Heart left ventricle (tissue), 16 donors: ENCODE results near the gene CCDC7. TPM values are rescaled to one million over a fixed set of nuclear protein-coding genes. Genes with fewer than 3 reads are reported as not detected.
"Not testable (repeated sequence)": the region's sequence is repeated elsewhere in the genome, so short reads cannot be mapped to it uniquely, and the experiment has no call there.

Source experiments
- ATAC-seq, 4 donors: fragments of 200-7000 bp; cut with Tn5 transposase; one replicate each; pipeline ENCODE4 v1.9.1; 2020 to 2022; ENCODE audit warnings: moderate library complexity in 4 of 4, mild to moderate bottlenecking in 3 of 4, moderate number of reproducible peaks in 1 of 4
- DNase-seq, 5 donors: peaks; one replicate each; pipeline ENCODE4 v3.0.0-alpha.2; 2020
- H3K27ac ChIP-seq, 12 donors: fragments of 200-600 bp; sonication (generic) in 4 of 12; one replicate each; pipeline versions ENCODE4 v1.5.0 to v1.8.0; 2016 to 2022; ENCODE audit warnings: mild to moderate bottlenecking in 2 of 12
- H3K27me3 ChIP-seq, 9 donors: fragments of 200-600 bp; sonication (generic) in 2 of 9; one replicate each; pipeline versions ENCODE4 v1.5.1 to v1.8.0; 2016 to 2022; ENCODE audit warnings: mild to moderate bottlenecking in 3 of 9
- H3K36me3 ChIP-seq, 9 donors: fragments of 200-600 bp; sonication (generic) in 2 of 9; one replicate each; pipeline versions ENCODE4 v1.5.0 to v1.8.0; 2018 to 2022; ENCODE audit warnings: mild to moderate bottlenecking in 2 of 9
- H3K4me1 ChIP-seq, 12 donors: fragments of 200-600 bp; sonication (generic) in 4 of 12; one replicate each; pipeline versions ENCODE4 v1.5.0 to v1.8.0; 2016 to 2022; ENCODE audit warnings: mild to moderate bottlenecking in 3 of 12
- H3K4me3 ChIP-seq, 12 donors: fragments of 200-600 bp; sonication (generic) in 4 of 12; one replicate each; pipeline versions ENCODE4 v1.5.0 to v1.8.0; 2017 to 2022; ENCODE audit warnings: mild to moderate bottlenecking in 9 of 12, moderate library complexity in 4 of 12
- H3K9me3 ChIP-seq, 12 donors: fragments of 200-600 bp; sonication (generic) in 4 of 12; one replicate each; pipeline versions ENCODE4 v1.5.0 to v1.8.0; 2016 to 2022; ENCODE audit warnings: mild to moderate bottlenecking in 1 of 12
- POLR2A ChIP-seq, 2 donors: fragments of 450-650 bp; IDR thresholded peaks; one replicate each; pipeline ENCODE4 v1.6.1; 2017; ENCODE audit warnings: antibody characterized with exemption in 2 of 2, mild to moderate bottlenecking in 2 of 2, moderate library complexity in 2 of 2
- WGBS, 4 donors: extraction: QIAGEN DNeasy Blood & Tissue Kit in 2 of 4; methylation state at CpG; one replicate each; pipeline versions ENCODE4 v1.1.5 to v1.1.7; 2013 to 2018; 5-methylcytosine and 5-hydroxymethylcytosine counted together
- intact Hi-C, 10 donors: fragments of 100-400 bp; cut with DNase I; formaldehyde crosslinking; loops; one replicate each; pipeline versions ENCODE4 v1.11.1 to v1.14.2; 2022
- polyA plus RNA-seq, 2 donors: library from polyadenylated mRNA; stranded (reverse); fragments of 200-250 nt; gene quantifications; one replicate each; pipeline ENCODE4 v1.2.3, GENCODE V29; 2013
- total RNA-seq, 9 donors: library from RNA; depleted of rRNA in 2 of 9; stranded (reverse); fragments of >200 nt in 2 of 9; fragmentation: NEBNext Ultra II Directional in 3 of 9; extraction: Animal tissue kit (Norgen Biotek cat#: 25700) in 3 of 9; gene quantifications; one replicate each; pipeline versions ENCODE4 v1.1.0 to v1.2.4, GENCODE V29; 2016 to 2023
- TF ChIP-seq, protein P1 (sequence below), 12 donors: fragments of 200-600 bp; sonication (generic) in 4 of 12; IDR thresholded peaks; one replicate each; pipeline versions ENCODE4 v1.5.0 to v1.8.0; 2018 to 2022; ENCODE audit warnings: antibody characterized with exemption in 12 of 12, mild to moderate bottlenecking in 5 of 12
- donor health status: ischemic (EF 13 %, LVEDD 7.1; RV severe dilation, severe dysfunction).
- donor health status: healthy with polysubstance abuse.
- donor health status: DM: no; HTN: yes; CAD: no.
- donor health status: DM: no; HTN: no; CAD: no.
- donor health status: ischemic (EF 25% LVEDD 6.9; RV normal size, moderate dysfunction).
- donor health status: ischemic (EF 25% LVEDD 5.7; RV mildly dilated, moderate dysfunction).
- donor health status: healthy.
- donor health status: DM: yes; HTN: yes; CAD: no.
- donor health status: ischemic (EF 35%, LVEDD 5.7; RV mildly dilated, moderate dysfunction).
- donor health status: nonischemic (EF 11% LVEDD 7.7; RV severe dilation, severe dysfunction).
- donor health status: DM: yes; HTN: yes; CAD: no.
- donor health status: PGD.
- donor health status: ischemic (EF 29% LVEDD 5.4; RV normal size, mild dysfunction).
- donor health status: nonischemic (EF 23%, LVEDD 6.1; RV moderate dilation, normal function).

The CCDC7 gene
- total and polyA plus RNA-seq, 11 donors, result 1.5 to 41.3 (median 22.4) TPM

DNA sequence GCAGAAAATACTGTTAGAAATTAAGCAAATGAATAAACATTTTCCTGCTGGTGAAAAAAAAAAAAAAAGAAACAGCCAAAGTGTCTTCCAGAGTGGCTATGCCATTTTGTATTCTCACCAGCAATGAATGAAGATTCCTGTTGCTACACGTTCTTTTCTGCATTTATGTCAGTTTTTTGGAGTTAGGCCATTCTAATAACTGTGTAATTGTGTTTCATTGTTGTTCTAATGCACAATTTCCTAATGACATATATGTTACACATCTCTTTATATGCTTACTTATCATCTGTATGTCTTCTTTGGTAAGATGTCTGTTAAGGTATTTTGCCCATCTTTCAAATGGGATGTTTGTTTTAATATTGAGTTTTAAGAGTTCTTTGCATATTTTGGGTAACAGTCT, 298.4 kb downstream of the CCDC7 start:
- Histone ChIP-seq H3K4me3 (no peak overlapping the region), H3K36me3 (peaks cover 0 to 7% (median 4%) of the 10 kb centered on the region in 9 donors), H3K27me3 (no peaks in the 10 kb centered on the region), H3K9me3 (peaks cover 0 to 16% (median 0%) of the 10 kb centered on the region in 12 donors), H3K4me1 (no peaks in the 10 kb centered on the region), H3K27ac (no peak overlapping the region)
- intact Hi-C loops, result no loop called here
- ATAC-seq (no peak), DNase-seq (no peak)
- TF ChIP-seq, protein P1, sequence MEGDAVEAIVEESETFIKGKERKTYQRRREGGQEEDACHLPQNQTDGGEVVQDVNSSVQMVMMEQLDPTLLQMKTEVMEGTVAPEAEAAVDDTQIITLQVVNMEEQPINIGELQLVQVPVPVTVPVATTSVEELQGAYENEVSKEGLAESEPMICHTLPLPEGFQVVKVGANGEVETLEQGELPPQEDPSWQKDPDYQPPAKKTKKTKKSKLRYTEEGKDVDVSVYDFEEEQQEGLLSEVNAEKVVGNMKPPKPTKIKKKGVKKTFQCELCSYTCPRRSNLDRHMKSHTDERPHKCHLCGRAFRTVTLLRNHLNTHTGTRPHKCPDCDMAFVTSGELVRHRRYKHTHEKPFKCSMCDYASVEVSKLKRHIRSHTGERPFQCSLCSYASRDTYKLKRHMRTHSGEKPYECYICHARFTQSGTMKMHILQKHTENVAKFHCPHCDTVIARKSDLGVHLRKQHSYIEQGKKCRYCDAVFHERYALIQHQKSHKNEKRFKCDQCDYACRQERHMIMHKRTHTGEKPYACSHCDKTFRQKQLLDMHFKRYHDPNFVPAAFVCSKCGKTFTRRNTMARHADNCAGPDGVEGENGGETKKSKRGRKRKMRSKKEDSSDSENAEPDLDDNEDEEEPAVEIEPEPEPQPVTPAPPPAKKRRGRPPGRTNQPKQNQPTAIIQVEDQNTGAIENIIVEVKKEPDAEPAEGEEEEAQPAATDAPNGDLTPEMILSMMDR (IDR thresholded peaks at IDR 0.05), result no peak
- WGBS, 4 donors, result 71 to 79% (median 77%) methylated on average over 1 of the region's 1 CpG

DNA sequence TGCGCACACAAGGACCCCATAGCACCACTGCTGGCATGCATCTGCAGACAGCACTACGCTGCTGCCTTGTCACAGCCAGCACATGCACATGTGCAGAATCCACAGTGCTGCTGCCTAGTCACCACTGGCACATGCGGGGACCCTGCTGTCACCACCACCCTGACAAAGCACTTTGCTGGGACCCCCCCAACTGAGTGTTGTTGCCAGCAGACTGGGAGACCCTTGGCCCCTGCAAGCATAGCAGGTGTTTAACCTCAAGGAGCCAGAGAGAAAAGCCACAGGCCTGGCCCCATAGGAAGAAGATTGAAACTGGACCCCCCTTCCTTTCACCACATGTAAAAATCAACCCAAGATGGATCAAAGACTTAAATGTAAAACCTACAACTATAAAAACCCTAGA, 300.9 kb downstream of the CCDC7 start:
- ATAC-seq (no peak), DNase-seq (peak in 1 of 5 donors; percentile 35)
- no peaks in the 10 kb centered on the region for H3K27me3 ChIP-seq
- no peaks in the 10 kb centered on the region for H3K4me1 ChIP-seq
- intact Hi-C loops, result no loop called here
- TF ChIP-seq POLR2A (IDR thresholded peaks at IDR 0.05), result no peak
- TF ChIP-seq, protein P1 (IDR thresholded peaks at IDR 0.05), result no peak
- H3K36me3 ChIP-seq, result peaks cover 0 to 7% (median 4%) of the 10 kb centered on the region in 9 donors
- H3K4me3 ChIP-seq, result no peak overlapping the region
- peaks cover 0 to 15% (median 0%) of the 10 kb centered on the region in 12 donors for H3K9me3 ChIP-seq
- WGBS, 4 donors, result 60 to 97% (median 92%) methylated on average over 3 of the region's 3 CpGs
- H3K27ac ChIP-seq, result no peak overlapping the region

DNA sequence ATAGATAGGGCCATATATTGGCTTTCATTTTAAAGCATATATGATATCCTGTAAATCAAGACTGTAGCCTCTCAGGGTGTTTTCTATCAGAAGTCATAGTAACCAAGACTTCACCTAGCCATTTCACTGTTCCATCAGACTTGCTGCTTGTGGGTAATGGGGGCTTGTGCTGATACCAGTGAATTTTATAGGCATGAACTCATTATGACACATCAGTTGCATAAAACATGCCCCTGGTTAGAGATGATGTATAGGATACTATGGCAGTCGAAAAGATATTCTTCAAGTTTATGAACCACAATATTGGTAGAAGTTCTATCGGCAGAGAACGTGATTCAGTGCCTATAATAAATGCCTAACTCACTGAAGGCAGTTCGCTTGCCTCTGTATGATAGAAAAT, 305.6 kb downstream of the CCDC7 start:
- no peak overlapping the region for H3K27ac ChIP-seq
- intact Hi-C loops, result no loop called here
- ATAC-seq (no peak), DNase-seq (no peak)
- no peaks in the 10 kb centered on the region for H3K27me3 ChIP-seq
- no peak overlapping the region for H3K4me3 ChIP-seq
- WGBS, 4 donors, result 63 to 82% (median 67%) methylated on average over 4 of the region's 4 CpGs
- H3K9me3 ChIP-seq, result peaks cover 0 to 19% (median 0%) of the 10 kb centered on the region in 12 donors
- H3K36me3 ChIP-seq, result peaks cover 0 to 4% (median 0%) of the 10 kb centered on the region in 9 donors
- H3K4me1 ChIP-seq, result no peaks in the 10 kb centered on the region
- TF ChIP-seq, protein P1 (IDR thresholded peaks at IDR 0.05), result no peak
- no peak for TF ChIP-seq POLR2A (IDR thresholded peaks at IDR 0.05)

DNA sequence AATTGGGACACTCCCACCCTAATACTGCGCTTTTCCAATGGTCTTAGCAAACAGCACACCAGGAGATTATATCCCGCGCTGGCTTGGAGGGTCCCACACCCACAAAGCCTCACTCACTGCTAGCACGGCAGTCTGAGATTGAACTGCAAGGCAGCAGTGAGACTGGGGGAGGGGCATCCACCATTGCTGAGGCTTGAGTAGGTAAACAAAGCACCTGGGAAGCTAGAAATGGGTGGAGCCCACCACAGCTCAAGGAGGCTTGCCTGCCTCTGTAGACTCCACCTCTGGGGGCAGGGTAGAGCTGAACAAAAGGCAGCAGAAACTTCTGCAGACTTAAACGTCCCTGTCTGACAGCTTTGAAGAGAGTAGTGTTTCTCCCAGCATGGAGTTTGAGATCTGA, 309.0 kb downstream of the CCDC7 start:
- H3K4me3 ChIP-seq, H3K4me1 ChIP-seq, H3K36me3 ChIP-seq, H3K27ac ChIP-seq, ATAC-seq, H3K27me3 ChIP-seq, intact Hi-C loops, DNase-seq: not testable (repeated sequence)
- peaks cover 0 to 24% (median 0%) of the 10 kb centered on the region in 12 donors for H3K9me3 ChIP-seq
- 66 to 92% (median 88%) methylated on average over 5 of the region's 5 CpGs for WGBS, 4 donors

DNA sequence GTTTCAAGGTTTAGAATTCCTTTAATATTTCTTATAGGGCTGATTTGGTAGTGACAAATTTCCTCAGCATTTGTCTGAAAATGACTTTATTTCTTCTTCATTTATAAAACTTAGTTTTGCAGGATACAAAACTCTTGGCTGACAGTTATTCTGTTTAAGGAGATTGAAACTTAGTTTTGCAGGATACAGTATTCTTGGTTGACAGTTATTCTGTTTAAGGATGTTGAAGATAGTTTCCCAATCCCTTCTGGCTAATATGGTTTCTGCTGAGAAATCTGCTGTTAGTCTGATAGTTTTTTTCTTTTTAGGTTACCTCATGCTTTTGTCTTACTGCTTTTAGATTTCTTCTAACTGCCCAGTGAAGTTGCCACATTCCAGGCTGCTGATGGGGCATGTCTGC, 325.3 kb downstream of the CCDC7 start:
- TF ChIP-seq POLR2A (IDR thresholded peaks at IDR 0.05), result no peak
- TF ChIP-seq, protein P1 (IDR thresholded peaks at IDR 0.05), result no peak
- ATAC-seq (no peak), DNase-seq (no peak)
- Histone ChIP-seq H3K27ac (no peak overlapping the region), H3K4me3 (no peak overlapping the region), H3K36me3 (no peaks in the 10 kb centered on the region), H3K27me3 (no peaks in the 10 kb centered on the region), H3K9me3 (peaks cover 0 to 73% (median 27%) of the 10 kb centered on the region in 12 donors), H3K4me1 (no peaks in the 10 kb centered on the region)
- intact Hi-C loops, result no loop called here
